SH-SY5Y (cell line): ENCODE data around the gene PRPF19.

ENCODE experiments used
- GATA2 ChIP-seq: IDR thresholded peaks from 2 replicates; pipeline ENCODE4 v1.6.1; 2011; ENCODE audit warnings: mild to moderate bottlenecking, low read depth, low read length
- GATA3 ChIP-seq: IDR thresholded peaks from 2 replicates; pipeline ENCODE4 v1.6.1; 2011; ENCODE audit warnings: low read depth, mild to moderate bottlenecking, low read length, moderate library complexity

GRCh38 chr11:60876168-60876485 is 30.3 kb downstream of the PRPF19 start:
- TF ChIP-seq GATA2 (no peak), GATA3 (no peak)
